Vagina (tissue), 2 donors: Measurements from ENCODE around the gene MPP2.

ENCODE experiments used
- CTCF ChIP-seq, 3 experiments: fragments of 450-650 bp in 2 of 3; fragments of 200-600 bp in 1 of 3; sonication (generic) in 1 of 3; IDR thresholded peaks; one replicate each; pipeline ENCODE4 v1.5.1; 2017 to 2019; ENCODE audit warnings: antibody characterized with exemption in 3 of 3, mild to moderate bottlenecking in 2 of 3, moderate library complexity in 2 of 3
- POLR2A ChIP-seq, 2 donors: fragments of 450-650 bp; IDR thresholded peaks; one replicate each; pipeline ENCODE4 v1.6.1; 2017; ENCODE audit warnings: antibody characterized with exemption in 2 of 2, mild to moderate bottlenecking in 2 of 2, moderate library complexity in 2 of 2
- POLR2AphosphoS5 ChIP-seq, 2 donors: sonication (generic); formaldehyde crosslinking; IDR thresholded peaks; one replicate each; pipeline ENCODE4 v1.9.0; 2017; ENCODE audit warnings: antibody characterized with exemption in 2 of 2, mild to moderate bottlenecking in 2 of 2, low read depth in 1 of 2; ENCODE audit not compliant: insufficient read depth in 1 of 2

GRCh38 chr17:43844241-43844640 is 63.1 kb downstream of the MPP2 start:
- no peak for TF ChIP-seq CTCF (IDR thresholded peaks at IDR 0.05)
- no peak for TF ChIP-seq POLR2A (IDR thresholded peaks at IDR 0.05)
- TF ChIP-seq POLR2AphosphoS5 (IDR thresholded peaks at IDR 0.05; ENCODE audit: insufficient read depth in 1 of 2, low read depth in 1 of 2) = no peak
